ENCODE measurements around the gene TXNDC11. TPM values are rescaled to one million over a fixed set of nuclear protein-coding genes. Genes with fewer than 3 reads are reported as not detected.

Gene TXNDC11
- polyA plus RNA-seq, 3 donors, result 40.2 to 42.6 (median 41.7) TPM

DNA sequence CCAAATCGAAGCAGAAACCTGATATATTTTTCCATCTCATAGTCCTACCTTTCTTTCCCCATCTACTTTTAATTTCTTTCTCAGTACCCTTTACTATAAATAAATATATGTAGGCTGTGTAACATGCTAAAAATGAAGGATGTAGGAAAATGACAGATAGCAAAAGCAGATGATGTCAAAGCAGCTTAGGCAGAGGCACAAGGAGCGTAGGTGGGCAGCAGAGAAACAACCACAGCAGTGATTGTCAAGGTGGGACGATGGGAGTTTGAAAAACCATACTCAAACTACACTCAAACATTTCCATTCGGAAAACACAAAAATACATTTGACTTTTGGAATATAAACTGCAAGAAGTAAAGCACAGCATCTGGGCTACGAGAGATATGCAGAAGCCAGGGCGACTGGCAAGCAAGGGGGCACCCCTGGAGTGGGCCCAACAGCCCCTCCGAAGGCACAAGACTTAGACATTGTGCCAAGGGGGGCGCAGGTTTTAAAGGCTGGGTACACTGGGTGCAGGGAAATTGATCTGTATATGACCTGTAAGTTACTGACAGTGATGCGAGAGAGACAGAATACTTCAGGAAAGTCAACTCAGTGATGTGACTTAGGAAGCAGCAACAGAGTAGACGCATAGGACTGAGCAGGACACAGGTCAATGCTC lies 43.3 kb downstream of the TXNDC11 start:
- no peak for DNase-seq (ENCODE audit: extremely low read depth in 1 of 11, low read depth in 9 of 11, low spot score in 4 of 11)

DNA sequence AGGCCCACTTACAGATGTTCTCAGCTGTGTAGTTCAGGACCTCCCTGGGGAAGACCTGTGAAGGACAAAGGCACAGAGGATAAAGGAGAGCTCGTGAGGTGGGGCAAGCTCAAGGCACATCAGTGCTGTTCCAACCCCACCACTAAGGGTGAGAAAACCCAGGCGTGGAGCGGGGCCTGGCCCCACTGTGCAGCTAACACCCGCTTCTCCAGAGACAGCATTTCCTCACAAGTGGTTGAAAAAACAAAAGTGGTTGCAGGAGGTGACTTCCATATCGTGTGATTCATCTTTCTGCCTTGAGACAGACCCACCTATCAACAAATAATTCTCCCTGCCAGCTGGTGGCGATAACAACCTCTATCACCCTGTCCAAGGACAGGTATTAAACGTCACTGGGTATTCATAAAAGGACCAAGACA lies 44.4 kb downstream of the TXNDC11 start:
- no peak for DNase-seq (ENCODE audit: extremely low read depth in 1 of 11, low read depth in 9 of 11, low spot score in 4 of 11)

DNA sequence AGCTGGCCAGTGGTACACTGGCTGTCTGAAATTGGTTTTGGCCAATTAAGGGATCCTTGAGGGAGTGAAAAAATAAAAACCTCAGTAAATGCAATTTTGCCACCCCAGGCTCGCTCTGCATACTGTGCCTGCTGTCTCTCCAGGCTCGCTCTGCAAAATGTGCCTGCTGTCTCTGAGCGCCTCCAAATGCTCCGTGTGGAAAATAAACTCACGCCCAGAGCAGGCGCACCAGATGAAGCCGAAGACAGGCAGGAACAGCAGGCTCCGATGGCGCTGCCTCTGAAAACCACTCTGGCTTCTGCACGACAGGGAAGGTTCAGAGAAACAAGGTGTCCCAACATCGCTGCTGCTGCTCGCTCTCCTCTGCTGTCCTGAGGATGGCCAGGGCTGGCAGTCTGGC lies 45.3 kb downstream of the TXNDC11 start:
- no peak for DNase-seq (ENCODE audit: extremely low read depth in 1 of 11, low read depth in 9 of 11, low spot score in 4 of 11)

DNA sequence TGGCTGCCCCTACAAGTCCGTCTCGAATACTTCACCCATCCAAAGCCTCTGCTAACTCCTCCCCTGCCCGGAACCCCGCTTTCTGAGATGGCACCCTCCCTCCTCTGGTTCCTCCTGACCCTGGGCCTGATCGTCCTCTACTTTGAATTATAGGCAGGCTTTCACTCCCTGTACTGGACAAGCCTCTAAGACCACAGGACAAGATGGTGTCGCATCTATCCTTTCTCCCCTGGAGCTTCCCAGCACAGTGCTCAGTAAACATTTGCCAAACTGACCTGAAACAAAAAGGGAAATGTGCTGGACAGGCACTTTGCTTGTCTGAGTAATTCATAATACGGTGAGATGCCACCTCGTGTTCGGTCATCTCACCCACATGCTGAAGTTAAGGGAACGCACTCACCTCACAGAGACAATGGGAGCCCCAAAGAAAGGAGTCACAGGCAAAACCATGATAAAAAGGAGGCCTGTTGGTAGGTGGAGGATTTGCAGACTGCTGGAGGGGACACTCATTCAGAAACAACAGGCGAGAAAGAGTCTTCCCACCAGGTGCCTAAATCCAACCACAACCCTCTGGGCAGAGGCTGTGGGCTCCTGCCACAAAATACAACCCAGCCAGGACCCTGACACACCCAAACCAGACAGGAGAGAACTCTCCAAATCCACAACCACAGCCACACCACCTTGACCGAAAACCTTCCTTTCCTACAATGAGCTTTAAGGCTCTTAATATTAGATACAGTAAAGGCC lies 46.2 kb downstream of the TXNDC11 start:
- DNase-seq (ENCODE audit: extremely low read depth in 1 of 11, low read depth in 9 of 11, low spot score in 4 of 11), result no peak

DNA sequence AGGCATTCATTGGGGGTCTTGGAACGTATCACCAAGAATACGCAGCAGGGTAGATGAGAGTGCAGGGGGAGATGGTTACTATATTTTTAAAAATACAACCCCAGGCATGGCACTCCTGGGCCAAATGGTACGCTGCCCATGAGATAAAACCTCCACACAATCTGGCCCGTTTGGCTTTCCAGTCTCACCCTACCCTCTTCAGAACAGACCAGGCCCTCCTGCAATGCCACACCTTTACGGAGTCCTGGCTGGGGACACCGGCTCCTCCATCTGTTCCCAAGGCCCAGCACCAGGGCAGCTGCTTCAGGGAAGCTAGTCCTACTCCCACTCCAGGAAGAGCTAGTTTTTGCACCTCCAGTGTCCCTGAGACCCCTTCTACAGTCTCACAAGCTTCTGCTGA lies 50.0 kb downstream of the TXNDC11 start:
- DNase-seq (ENCODE audit: extremely low read depth in 1 of 11, low read depth in 9 of 11, low spot score in 4 of 11), result no peak

DNA sequence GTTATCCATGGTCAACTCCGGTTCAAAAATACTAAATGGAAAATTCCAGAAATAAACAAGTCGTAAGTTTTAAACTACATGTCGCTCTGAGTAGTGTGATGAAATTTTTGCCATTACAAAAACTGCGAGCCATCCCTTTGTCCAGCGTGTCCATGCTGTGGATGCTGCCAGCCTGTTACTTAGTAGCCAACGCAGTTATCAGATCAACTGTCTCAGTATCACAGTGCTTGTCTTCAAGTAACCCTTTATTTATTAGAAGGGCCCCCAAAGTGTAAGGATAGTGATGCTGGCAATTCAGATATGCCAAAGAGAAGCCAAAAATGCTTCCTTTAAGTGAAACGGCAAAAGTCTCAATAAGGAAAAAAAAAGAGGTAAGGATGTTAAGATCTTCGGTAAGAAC lies 50.5 kb downstream of the TXNDC11 start:
- no peak for DNase-seq (ENCODE audit: extremely low read depth in 1 of 11, low read depth in 9 of 11, low spot score in 4 of 11)

DNA sequence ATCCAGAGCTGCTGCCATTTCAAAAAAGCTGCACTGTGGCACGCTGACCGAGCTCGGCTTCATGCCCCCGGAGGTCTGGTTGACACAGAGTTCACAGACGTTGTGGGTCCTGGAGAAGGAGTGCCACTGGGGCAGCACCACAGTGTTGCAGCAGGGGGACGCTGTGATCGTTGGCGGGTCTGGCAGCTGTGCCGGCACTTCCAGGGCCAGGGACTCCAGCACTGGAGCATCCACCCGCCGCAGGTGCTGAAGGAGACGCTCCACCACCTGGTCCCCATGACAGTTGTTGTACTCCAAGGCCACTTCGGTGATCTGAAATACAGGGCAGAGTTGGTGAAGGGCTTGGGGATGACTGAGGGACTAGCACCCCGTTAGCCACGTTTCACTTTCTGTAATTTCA lies 50.9 kb downstream of the TXNDC11 start:
- no peak for DNase-seq (ENCODE audit: extremely low read depth in 1 of 11, low read depth in 9 of 11, low spot score in 4 of 11)

DNA sequence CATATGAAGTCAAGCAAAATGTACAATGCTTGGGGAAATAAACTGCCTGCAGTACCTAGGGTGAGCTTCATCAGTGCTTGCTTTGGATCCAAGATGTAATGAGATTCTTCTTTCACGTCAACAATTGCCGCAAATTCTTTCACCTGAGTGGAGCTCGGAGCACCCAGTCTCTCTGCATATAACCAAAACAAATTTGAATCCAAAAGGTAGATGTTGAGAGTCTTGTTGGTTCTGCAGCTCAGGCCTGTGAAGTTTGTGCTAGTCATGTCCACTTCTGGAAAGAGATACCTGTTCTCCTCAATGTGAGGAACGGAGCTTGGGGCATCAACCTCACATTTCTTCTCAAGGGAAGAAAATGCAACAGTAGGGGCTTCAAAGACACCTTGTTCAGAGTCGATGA lies 51.4 kb downstream of the TXNDC11 start:
- no peak for DNase-seq (ENCODE audit: extremely low read depth in 1 of 11, low read depth in 9 of 11, low spot score in 4 of 11)

DNA sequence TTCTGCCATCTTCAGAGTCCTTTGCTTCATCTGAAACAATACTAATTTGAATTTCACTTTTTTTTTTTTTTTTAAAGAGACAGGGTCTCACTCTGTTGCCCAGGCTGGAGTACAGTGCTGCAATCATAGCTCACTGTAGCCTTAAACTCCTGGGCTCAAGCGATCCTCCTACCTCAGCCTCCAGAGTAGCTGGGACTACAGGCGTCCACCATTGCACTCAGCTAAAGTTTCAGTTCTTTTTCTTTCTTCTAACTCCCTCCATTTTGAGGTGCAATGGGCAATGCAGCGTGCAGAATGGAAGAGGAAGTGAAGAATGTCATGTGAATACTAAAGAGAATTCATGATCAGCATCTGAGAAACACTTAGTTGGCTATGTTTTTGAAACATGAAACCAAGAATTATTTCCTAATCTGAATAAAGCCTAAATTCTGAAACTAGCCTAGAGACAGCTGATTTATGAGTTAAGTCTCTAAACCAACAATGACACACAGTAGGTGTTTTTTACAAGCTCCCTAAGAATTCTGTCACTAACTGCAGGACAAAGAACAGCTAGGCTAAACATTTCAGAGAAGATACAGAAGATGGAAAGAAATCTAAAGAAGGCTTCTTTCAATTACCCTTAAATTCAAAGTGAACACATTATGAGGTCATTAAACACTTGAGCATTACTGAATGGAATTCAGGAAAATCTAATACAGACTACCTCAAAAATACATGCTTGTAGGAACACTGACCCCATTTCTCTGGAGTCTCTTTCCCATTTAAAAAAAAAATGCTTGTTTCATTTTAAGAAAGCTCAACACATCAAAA lies 53.4 kb downstream of the TXNDC11 start:
- DNase-seq (ENCODE audit: extremely low read depth in 1 of 11, low read depth in 9 of 11, low spot score in 4 of 11), result no peak

DNA sequence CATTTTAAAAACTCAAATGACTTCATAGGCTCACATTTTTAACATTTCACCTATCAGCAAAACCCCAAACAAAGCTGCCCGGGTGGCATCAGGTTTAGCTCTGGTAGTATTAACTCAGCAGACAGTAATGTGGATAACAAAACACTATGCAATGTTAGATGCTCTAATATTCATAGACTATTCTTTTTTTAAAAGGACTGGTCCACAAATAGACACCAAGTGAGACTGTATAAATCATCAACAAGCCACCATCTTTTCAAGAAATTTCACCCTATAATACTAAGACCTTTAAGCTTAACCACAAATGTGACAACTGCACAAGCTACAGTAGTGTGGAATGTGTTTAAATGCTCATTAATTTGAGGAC lies 54.2 kb downstream of the TXNDC11 start:
- DNase-seq (ENCODE audit: extremely low read depth in 1 of 11, low read depth in 9 of 11, low spot score in 4 of 11), result no peak

DNA sequence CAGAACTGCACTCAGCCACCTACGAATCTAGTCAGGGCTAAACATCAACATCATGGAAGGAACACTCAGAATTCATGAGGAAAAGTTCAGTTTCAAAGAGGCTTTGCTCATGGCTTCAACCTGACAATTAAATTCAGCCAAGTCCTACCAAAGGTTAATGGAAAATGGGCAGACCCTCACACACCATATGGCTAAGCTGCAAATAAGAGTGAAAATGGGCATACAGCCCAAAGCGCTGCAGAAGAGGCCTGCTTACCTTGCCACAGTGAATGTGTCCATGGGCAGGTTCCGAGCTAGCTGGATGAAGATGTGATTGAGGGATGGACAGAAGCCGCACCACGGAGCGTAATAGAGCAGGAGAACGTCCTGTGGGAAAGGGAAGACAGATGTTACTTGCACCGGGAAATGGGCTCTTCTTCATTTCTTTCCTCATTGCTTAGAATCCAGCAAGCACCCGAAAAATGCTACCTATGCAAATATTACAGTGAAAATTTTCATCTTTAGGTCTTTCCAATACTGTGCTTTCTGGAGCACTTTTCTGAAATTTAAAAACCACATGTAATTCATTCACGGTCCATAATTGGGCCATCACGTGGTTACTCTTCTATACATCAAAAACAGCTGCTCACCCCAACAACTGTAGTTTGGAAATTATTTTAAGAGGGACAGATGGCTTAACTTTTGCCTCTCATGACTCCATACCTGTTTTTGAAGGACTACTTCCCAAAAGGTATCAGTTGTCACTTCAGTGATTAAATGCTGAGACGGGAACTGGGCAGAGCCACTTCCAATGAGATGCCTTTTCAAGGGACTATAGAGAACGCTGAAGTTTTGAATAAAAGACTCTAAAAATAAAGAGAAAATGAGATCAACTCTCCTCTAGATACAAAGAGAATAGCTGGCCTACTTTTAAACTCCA lies 54.8 kb downstream of the TXNDC11 start:
- DNase-seq (ENCODE audit: extremely low read depth in 1 of 11, low read depth in 9 of 11, low spot score in 4 of 11), result no peak

DNA sequence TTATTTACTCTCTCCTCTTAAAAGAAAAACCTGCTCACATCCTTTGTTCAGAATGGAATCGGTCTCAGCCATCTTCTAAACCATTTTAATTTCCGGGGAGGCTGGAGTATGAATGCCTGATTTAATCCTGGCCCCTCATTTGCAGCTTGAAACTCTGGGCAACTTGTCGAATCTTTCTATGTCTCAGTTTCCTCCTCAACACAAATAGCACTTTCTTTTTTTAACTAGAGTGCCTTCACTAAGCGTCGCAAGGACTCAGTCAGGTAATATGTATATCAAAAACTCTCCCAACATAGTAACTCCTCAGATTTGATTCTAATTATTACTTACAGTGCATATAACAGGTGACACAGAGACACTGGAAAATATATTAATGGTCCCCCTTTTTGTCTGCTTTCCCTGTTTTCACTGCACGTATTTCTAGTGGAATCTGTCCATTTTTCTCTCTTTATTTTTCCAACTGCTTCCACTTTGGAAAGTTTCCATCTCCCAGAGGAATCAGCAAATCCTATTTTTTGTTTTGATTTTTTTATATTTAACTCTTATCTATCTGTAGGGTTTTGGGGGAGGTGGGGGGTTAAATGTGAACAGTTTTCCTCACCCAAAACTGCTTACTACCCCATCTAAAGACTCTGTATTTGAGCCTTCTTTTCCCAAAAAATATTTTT lies 55.8 kb downstream of the TXNDC11 start:
- DNase-seq (ENCODE audit: extremely low read depth in 1 of 11, low read depth in 9 of 11, low spot score in 4 of 11), result no peak

DNA sequence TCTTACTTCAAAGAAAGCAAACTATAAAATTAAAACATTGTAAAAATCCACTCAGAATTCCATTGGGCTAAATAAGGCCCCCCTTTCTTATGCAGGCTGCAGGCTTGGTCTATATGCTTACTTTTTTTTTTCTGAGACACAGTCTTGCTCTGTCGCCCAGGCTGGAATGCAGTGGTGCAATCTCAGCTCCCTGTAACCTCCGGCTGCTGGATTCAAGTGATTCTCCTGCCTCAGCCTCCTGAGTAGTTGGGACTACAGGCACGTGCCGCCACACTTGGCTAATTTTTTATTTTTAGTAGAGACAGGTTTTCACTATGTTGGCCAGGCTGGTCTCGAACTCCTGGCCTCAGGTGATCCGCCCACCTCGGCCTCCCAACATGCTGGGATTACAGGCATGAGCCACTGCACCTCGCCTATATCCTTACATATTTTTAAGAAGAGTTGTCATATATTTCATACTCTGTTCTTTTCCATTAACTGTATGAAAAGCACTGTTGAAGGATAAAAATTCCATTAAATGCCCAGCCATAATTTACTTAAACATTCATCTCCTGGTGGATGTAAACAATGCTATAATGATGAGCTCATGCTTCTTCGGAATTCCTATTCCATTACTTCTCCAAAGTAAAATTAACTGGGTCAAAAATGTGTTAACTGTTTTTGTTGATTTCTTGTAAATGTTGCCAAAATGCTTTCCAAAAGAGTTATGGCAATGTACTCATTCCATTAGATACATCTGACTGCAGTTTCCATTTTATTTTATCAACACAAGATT lies 56.6 kb downstream of the TXNDC11 start:
- DNase-seq (ENCODE audit: extremely low read depth in 1 of 11, low read depth in 9 of 11, low spot score in 4 of 11), result no peak

DNA sequence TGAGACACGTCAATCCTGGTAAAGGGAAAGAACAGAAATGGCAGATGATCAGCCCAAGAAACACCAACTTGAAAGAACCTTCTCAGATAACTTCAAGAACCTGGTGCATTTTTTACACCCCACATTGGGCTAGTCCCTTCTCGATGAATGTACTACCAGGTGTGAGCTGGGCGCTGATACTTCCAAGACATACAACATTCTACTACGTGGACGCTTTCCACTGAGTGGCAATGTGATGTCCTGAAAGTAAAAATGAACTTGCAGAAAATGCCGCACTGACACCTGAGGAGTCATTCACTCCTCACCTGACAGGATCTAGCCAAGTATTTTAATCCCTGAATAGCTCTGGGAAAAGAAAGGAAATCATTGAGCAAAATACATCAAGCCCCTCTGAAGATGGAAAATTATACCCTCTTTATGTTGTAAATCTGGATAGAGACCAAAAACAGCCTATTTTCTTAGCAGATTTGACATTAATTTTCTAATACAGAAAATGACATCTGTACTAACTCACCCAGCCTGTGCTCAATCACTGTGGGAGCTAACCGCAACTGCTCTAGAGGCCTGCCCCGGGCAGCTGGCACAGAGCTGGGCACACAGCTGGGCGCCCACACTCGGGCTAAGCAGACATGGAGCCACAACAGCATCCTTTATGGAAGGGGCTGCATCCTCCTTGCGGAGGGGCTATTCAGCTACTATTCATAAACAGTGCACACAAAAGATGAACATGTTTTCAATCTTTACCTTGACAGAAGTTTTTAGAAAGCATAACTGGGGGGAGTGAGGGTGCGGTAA lies 58.2 kb downstream of the TXNDC11 start:
- no peak for DNase-seq (ENCODE audit: extremely low read depth in 1 of 11, low read depth in 9 of 11, low spot score in 4 of 11)

DNA sequence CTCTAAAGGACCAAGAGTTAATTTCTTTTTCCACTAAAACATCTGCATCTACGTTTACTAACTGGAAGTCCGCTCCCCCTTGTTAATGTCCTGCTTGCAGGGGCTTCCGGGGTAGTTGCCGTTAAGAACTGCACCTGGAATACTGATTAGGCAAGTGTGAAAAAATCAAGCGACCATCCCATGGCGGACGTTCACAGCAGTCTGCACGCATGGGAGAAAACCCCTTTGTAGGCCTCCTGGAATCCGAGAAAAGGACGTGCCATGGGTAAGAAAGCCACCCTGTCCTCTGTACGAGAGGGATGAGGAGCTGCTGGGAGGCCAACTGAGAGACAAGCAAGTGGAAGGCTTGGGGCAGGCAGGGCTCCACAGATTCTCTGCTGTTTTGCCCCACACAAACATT lies 59.5 kb downstream of the TXNDC11 start:
- DNase-seq (ENCODE audit: extremely low read depth in 1 of 11, low read depth in 9 of 11, low spot score in 4 of 11), result no peak

DNA sequence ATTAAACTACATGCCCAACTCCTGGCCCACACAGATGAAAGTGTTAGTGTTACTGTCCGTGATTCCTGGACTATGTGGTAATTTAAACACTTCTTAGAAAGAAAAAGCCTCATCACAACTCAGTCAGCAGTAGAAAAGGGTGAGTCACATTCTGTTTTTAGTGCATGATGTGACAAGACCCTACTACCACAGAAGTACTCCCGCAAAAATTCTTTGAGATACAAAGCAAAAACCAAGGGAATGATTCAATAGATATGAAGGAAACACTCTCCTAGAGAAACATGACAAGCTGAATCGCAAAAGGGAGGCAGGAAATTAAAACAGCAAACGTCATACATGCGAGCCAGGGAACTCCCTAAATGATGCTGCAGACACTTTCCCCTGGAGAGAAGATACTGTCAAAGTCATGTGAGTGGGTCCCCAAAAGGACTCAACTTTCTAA lies 60.0 kb downstream of the TXNDC11 start:
- no peak for DNase-seq (ENCODE audit: extremely low read depth in 1 of 11, low read depth in 9 of 11, low spot score in 4 of 11)

DNA sequence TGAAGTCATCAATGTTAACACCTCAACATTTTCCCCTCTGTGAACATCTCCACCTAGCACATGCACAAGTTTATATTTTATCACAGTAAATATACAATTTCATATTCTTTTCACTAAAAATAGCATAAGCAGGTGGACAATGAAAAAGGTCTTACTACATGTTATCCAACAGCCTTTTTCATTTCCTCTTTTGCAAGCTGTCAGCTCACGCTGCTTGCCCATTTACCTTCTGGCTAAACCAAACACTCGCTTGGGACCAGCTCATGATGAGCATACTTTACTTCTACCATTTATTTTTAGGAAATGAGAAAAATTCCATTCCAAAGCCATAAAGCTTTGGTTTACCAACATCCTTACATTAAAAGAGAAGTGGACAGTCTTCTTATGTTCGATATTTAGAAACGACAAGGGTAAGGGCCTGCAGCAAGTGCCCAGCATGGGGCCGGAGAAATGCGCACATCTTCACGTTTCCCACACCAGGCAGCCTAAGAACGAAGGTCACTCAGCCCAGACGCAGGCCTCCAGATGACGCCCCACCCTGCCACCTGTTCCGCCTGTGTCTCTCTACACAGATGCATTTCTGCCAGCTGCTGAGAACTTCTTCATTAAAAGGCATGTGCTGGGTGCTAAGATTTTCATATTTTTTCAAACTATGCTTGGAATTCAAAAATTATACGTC lies 60.5 kb downstream of the TXNDC11 start:
- no peak for DNase-seq (ENCODE audit: extremely low read depth in 1 of 11, low read depth in 9 of 11, low spot score in 4 of 11)

Measured in renal cortex interstitium (tissue), 11 donors.